HEK293 (cell line): Measurements from ENCODE around the gene KPTN.

Experiments
- KLF1 ChIP-seq: fragments of 450-650 bp; formaldehyde crosslinking; IDR thresholded peaks from 2 replicates; pipeline ENCODE4 v1.5.1; 2016; ENCODE audit warnings: missing biosample characterization, missing genetic modification characterization
- SETDB1 ChIP-seq: IDR thresholded peaks from one replicate; pipeline ENCODE4 v1.6.1; 2017; ENCODE audit warnings: mild to moderate bottlenecking, low read length, moderate library complexity, mixed read lengths; ENCODE audit not compliant: insufficient read length
- ZBTB1 ChIP-seq: fragments of 450-650 bp; formaldehyde crosslinking; IDR thresholded peaks from 2 replicates; pipeline ENCODE4 v1.5.1; 2016; ENCODE audit warnings: missing biosample characterization, missing genetic modification characterization
- ZNF121 ChIP-seq: fragments of 450-650 bp; formaldehyde crosslinking; IDR thresholded peaks from 2 replicates; pipeline ENCODE4 v1.5.1; 2016; ENCODE audit warnings: missing biosample characterization, missing genetic modification characterization
- ZNF24 ChIP-seq: fragments of 450-650 bp; formaldehyde crosslinking; IDR thresholded peaks from 2 replicates; pipeline ENCODE4 v1.5.1; 2016; ENCODE audit warnings: missing biosample characterization, missing genetic modification characterization
- ZNF350 ChIP-seq: fragments of 450-650 bp; formaldehyde crosslinking; IDR thresholded peaks from 2 replicates; pipeline ENCODE4 v1.5.0; 2017; ENCODE audit warnings: missing biosample characterization, mild to moderate bottlenecking, missing genetic modification characterization
- ZNF416 ChIP-seq: fragments of 450-650 bp; formaldehyde crosslinking; IDR thresholded peaks from 2 replicates; pipeline ENCODE4 v1.5.1; 2016; ENCODE audit warnings: missing biosample characterization, missing genetic modification characterization
- ZNF514 ChIP-seq: fragments of 450-650 bp; formaldehyde crosslinking; IDR thresholded peaks from 2 replicates; pipeline ENCODE4 v1.5.1; 2016; ENCODE audit warnings: missing biosample characterization, missing genetic modification characterization
- ZNF555 ChIP-seq: fragments of 450-650 bp; formaldehyde crosslinking; conservative IDR thresholded peaks from 2 replicates; pipeline ENCODE4 v1.5.1; 2017; ENCODE audit warnings: missing biosample characterization, mild to moderate bottlenecking, missing genetic modification characterization, inconsistent platforms
- TF ChIP-seq, protein P1 (sequence below): fragments of 450-650 bp; formaldehyde crosslinking; IDR thresholded peaks from 2 replicates; pipeline ENCODE4 v1.5.1; 2017; ENCODE audit warnings: missing biosample characterization, mild to moderate bottlenecking, missing genetic modification characterization, moderate library complexity
- TF ChIP-seq, protein P2 (sequence below): fragments of 450-650 bp; IDR thresholded peaks from 2 replicates; pipeline ENCODE4 v1.5.1; 2018; ENCODE audit warnings: missing biosample characterization, missing genetic modification characterization
- TF ChIP-seq, protein P3 (sequence below): fragments of 450-650 bp; formaldehyde crosslinking; IDR thresholded peaks from 2 replicates; pipeline ENCODE4 v1.5.1; 2016; ENCODE audit warnings: missing biosample characterization, missing genetic modification characterization

DNA sequence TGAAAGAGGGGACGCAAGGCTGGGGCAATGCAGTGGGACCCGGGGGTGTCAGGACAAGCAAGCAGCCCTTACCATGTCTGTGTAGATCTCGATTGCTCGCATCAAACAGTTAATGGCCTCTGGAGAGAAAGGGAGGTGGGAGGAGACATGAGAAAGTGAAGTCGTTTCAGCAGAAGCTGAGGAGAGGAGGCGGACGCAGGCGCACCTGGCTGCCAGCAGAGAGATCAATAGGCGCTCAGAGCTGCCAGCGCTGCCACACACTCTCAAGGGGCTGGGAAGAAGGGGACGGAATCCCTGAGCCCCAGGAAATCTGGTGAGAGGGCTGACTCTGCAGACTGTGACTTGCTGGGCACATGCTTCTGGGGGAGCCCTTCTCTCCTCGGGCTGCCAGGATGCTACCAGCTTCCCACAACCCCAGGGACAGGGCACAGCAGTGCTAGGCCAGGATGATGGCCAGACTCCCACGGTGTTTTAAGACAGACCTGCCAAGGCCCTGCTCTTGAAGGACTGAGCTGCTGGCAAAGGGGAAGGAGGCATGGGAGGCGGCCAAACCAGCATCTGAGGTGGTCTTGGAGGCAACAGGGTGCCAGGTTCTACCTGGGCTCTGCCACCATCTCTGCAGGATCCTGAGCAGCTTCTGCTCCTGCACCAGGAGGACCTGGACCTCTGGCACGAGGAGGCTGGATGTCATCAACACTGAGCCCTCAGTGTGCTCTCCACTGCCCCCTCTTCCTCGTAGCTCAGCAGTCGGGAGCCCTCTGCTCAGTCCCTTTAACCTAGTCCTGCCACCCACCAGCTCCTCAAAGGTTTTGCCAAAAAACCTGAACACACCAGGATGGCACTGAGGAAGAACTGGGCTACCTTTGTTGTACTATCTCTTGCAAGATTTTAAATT, 11.7 kb upstream of the KPTN start:
- no peak for TF ChIP-seq KLF1 (tag by site-specific recombination)
- TF ChIP-seq ZNF121 (tag by site-specific recombination): no peak
- TF ChIP-seq SETDB1: no peak
- no peak for TF ChIP-seq ZNF350
- TF ChIP-seq, protein P1, sequence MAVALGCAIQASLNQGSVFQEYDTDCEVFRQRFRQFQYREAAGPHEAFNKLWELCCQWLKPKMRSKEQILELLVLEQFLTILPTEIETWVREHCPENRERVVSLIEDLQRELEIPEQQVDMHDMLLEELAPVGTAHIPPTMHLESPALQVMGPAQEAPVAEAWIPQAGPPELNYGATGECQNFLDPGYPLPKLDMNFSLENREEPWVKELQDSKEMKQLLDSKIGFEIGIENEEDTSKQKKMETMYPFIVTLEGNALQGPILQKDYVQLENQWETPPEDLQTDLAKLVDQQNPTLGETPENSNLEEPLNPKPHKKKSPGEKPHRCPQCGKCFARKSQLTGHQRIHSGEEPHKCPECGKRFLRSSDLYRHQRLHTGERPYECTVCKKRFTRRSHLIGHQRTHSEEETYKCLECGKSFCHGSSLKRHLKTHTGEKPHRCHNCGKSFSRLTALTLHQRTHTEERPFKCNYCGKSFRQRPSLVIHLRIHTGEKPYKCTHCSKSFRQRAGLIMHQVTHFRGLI (tag by site-specific recombination): no peak
- TF ChIP-seq, protein P2, sequence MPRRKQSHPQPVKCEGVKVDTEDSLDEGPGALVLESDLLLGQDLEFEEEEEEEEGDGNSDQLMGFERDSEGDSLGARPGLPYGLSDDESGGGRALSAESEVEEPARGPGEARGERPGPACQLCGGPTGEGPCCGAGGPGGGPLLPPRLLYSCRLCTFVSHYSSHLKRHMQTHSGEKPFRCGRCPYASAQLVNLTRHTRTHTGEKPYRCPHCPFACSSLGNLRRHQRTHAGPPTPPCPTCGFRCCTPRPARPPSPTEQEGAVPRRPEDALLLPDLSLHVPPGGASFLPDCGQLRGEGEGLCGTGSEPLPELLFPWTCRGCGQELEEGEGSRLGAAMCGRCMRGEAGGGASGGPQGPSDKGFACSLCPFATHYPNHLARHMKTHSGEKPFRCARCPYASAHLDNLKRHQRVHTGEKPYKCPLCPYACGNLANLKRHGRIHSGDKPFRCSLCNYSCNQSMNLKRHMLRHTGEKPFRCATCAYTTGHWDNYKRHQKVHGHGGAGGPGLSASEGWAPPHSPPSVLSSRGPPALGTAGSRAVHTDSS (tag by site-specific recombination): no peak
- no peak for TF ChIP-seq ZNF416
- no peak for TF ChIP-seq ZNF24 (tag by site-specific recombination)
- no peak for TF ChIP-seq ZNF555 (tag by site-specific recombination)
- TF ChIP-seq, protein P3, sequence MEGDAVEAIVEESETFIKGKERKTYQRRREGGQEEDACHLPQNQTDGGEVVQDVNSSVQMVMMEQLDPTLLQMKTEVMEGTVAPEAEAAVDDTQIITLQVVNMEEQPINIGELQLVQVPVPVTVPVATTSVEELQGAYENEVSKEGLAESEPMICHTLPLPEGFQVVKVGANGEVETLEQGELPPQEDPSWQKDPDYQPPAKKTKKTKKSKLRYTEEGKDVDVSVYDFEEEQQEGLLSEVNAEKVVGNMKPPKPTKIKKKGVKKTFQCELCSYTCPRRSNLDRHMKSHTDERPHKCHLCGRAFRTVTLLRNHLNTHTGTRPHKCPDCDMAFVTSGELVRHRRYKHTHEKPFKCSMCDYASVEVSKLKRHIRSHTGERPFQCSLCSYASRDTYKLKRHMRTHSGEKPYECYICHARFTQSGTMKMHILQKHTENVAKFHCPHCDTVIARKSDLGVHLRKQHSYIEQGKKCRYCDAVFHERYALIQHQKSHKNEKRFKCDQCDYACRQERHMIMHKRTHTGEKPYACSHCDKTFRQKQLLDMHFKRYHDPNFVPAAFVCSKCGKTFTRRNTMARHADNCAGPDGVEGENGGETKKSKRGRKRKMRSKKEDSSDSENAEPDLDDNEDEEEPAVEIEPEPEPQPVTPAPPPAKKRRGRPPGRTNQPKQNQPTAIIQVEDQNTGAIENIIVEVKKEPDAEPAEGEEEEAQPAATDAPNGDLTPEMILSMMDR (tag by site-specific recombination): no peak
- no peak for TF ChIP-seq ZNF514 (tag by site-specific recombination)
- TF ChIP-seq ZBTB1 (tag by site-specific recombination): no peak
